ENCODE measurements around the gene AGPAT1.
A peak's percentile ranks its signal among the peaks of the same experiment; 100 is the strongest.

The AGPAT1 gene

GRCh38 chr6:32168807-32169591 lies 6.9 kb downstream of the AGPAT1 start:
- TF ChIP-seq, protein P1, sequence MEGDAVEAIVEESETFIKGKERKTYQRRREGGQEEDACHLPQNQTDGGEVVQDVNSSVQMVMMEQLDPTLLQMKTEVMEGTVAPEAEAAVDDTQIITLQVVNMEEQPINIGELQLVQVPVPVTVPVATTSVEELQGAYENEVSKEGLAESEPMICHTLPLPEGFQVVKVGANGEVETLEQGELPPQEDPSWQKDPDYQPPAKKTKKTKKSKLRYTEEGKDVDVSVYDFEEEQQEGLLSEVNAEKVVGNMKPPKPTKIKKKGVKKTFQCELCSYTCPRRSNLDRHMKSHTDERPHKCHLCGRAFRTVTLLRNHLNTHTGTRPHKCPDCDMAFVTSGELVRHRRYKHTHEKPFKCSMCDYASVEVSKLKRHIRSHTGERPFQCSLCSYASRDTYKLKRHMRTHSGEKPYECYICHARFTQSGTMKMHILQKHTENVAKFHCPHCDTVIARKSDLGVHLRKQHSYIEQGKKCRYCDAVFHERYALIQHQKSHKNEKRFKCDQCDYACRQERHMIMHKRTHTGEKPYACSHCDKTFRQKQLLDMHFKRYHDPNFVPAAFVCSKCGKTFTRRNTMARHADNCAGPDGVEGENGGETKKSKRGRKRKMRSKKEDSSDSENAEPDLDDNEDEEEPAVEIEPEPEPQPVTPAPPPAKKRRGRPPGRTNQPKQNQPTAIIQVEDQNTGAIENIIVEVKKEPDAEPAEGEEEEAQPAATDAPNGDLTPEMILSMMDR (IDR thresholded peaks at IDR 0.05), result no peak
- TF ChIP-seq ZFX (IDR thresholded peaks at IDR 0.05; ENCODE audit: borderline replicate concordance), result no peak

DNA sequence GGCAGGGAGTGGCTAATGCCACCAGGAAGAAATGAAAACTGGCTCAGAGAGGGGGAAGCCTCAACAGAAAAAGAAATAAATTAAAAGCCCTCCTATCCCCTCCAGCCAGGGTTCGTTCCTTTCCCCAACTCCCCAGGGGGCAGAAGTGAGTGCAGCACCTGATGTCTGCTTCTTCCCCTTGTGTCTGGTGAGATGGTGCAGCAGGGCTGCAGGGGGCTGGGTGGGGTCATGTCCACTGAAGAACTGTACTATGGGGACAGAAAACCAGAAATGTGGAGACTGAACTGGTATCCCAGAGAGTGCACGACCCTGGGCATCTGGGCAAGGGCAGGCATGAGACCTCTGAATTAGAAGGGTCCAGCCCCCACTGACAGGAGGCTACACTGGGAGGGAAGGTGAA lies 7.5 kb downstream of the AGPAT1 start:
- TF ChIP-seq, protein P1 (IDR thresholded peaks at IDR 0.05), result no peak
- no peak for TF ChIP-seq ZFX (IDR thresholded peaks at IDR 0.05; ENCODE audit: borderline replicate concordance)
- H3K27ac ChIP-seq, result peak overlapping the region; percentile 35

More at GRCh38 chr6:32168807-32169591, 6.9 kb downstream of the AGPAT1 start:
- 0 out of 2 replicates have a peak overlapping the region, but pooled peaks have one; percentile 35 for H3K27ac ChIP-seq

- TF ChIP-seq ZFX (IDR thresholded peaks at IDR 0.05; ENCODE audit: borderline replicate concordance), result no peak
- TF ChIP-seq, protein P1 (IDR thresholded peaks at IDR 0.05), result no peak
- H3K27ac ChIP-seq, result peak overlapping the region; percentile 35
Measured at GRCh38 chr6:32167761-32168262, 8.1 kb downstream of the AGPAT1 start.

DNA sequence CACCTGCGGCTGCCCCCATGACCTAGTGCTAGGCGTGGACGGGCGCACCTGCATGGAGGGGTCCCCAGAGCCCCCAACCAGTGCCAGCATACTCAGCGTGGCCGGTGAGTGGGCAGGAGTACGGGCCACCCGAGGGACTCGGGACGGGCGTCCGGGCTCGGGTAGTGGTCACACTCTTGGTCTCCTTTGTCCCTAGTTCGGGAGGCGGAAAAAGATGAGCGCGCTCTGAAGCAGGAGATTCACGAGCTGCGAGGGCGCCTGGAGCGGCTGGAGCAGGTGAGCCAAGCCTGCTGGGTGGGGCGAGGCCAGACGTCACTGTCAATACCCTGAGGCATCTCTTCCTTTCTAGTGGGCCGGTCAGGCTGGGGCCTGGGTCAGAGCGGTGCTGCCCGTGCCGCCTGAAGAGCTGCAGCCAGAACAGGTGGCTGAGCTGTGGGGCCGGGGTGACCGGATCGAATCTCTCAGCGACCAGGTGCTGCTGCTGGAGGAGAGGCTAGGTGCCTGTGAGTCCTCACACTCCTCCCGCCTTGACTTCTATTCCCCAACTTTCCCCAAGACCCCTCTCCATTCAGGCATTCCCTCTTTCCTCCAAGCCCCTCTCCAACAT lies 8.6 kb downstream of the AGPAT1 start:
- H3K27ac ChIP-seq, result peak overlapping the region; percentile 35
- TF ChIP-seq ZFX (IDR thresholded peaks at IDR 0.05; ENCODE audit: borderline replicate concordance), result no peak
- TF ChIP-seq, protein P1 (IDR thresholded peaks at IDR 0.05), result no peak

GRCh38 chr6:32166411-32167061 lies 9.3 kb downstream of the AGPAT1 start:
- TF ChIP-seq, protein P1 (IDR thresholded peaks at IDR 0.05), result peak; percentile 22; the same call in 1 of the 2 replicates
- no peak for TF ChIP-seq ZFX (IDR thresholded peaks at IDR 0.05; ENCODE audit: borderline replicate concordance)
- peak overlapping the region; percentile 35; the same call in 1 of the 2 replicates for H3K27ac ChIP-seq

GRCh38 chr6:32164295-32164694 lies 11.6 kb downstream of the AGPAT1 start, which contains the start of gene EGFL8:
EGFL8 (plus strand) TSS chr6:32164595; CDS start chr6:32166166, 1,571 bp downstream.
- H3K27ac ChIP-seq, result no peak within 1 kb of the TSS

More at GRCh38 chr6:32164295-32164694, 11.6 kb downstream of the AGPAT1 start, which contains the start of gene EGFL8:
- TF ChIP-seq ZFX (IDR thresholded peaks at IDR 0.05; ENCODE audit: borderline replicate concordance), result no peak
- TF ChIP-seq, protein P1 (IDR thresholded peaks at IDR 0.05), result no peak

Measured in 22Rv1 (cell line).